GM20000 (cell line): ENCODE data around the gene HS3ST2.

Source experiments
- DNase-seq: peaks from one replicate; pipeline ENCODE4 v3.0.0; 2012; ENCODE audit warnings: low spot score
- TF ChIP-seq, protein P1 (sequence below): IDR thresholded peaks from 2 replicates; pipeline ENCODE4 v1.5.1; 2012; ENCODE audit warnings: mild to moderate bottlenecking, control low read depth; ENCODE audit errors: extremely low read depth, missing control alignments

The HS3ST2 gene

DNA sequence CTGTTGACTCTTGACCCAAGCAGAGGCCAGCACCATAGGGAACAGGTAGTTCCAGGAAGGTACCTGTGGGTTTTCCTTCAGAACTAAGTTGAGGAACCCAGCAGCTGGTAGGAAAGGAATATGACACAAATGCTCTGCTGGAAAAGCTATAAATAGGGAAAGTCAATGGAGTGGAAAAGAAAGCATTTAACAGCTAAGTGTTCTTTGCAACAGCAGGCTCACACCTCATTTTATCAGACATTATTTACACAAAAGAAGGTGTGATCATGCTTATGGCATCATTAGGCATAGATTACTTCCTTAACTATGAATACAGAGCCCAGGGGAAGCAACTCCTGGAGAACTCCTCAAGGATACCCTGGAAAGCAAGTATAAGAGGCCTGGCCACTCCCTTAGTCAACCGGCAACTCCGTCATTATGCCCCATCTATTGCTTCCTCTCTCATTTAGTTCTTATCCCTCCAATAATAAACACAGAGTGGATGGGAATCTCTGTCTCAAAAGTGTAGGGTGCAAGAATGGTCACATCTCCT lies 128.1 kb downstream of the HS3ST2 start:
- no peak for DNase-seq
- TF ChIP-seq, protein P1, sequence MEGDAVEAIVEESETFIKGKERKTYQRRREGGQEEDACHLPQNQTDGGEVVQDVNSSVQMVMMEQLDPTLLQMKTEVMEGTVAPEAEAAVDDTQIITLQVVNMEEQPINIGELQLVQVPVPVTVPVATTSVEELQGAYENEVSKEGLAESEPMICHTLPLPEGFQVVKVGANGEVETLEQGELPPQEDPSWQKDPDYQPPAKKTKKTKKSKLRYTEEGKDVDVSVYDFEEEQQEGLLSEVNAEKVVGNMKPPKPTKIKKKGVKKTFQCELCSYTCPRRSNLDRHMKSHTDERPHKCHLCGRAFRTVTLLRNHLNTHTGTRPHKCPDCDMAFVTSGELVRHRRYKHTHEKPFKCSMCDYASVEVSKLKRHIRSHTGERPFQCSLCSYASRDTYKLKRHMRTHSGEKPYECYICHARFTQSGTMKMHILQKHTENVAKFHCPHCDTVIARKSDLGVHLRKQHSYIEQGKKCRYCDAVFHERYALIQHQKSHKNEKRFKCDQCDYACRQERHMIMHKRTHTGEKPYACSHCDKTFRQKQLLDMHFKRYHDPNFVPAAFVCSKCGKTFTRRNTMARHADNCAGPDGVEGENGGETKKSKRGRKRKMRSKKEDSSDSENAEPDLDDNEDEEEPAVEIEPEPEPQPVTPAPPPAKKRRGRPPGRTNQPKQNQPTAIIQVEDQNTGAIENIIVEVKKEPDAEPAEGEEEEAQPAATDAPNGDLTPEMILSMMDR: no peak

GRCh38 chr16:22942811-22943210 lies 128.8 kb downstream of the HS3ST2 start:
- no peak for DNase-seq
- TF ChIP-seq, protein P1: no peak

DNA sequence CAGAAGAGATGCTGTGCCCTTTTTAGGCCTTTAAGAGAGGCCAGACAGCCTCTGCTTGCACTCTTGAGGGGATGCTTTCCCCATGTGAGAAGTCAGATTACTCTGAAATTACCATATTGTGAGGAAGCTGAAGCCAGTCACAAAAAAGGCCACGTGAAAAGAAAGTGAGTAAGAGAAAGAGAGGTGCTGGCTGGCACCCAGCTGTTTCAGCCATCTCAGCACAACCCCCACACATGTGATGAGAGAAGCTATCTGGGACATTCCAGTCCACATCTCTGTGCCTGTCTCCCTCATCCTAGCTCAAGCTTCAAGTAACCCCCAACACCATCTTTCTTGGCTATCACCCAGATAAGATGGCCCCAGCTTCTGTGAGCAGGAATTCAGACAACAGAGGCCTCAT lies 131.4 kb downstream of the HS3ST2 start:
- DNase-seq: no peak

GRCh38 chr16:22946433-22946832 lies 132.5 kb downstream of the HS3ST2 start:
- DNase-seq: no peak
- TF ChIP-seq, protein P1: no peak

More for the DNA sequence above, 131.4 kb downstream of the HS3ST2 start:
- TF ChIP-seq, protein P1: no peak

GRCh38 chr16:22948058-22948602 lies 134.2 kb downstream of the HS3ST2 start:
- DNase-seq: no peak
- TF ChIP-seq, protein P1: no peak

DNA sequence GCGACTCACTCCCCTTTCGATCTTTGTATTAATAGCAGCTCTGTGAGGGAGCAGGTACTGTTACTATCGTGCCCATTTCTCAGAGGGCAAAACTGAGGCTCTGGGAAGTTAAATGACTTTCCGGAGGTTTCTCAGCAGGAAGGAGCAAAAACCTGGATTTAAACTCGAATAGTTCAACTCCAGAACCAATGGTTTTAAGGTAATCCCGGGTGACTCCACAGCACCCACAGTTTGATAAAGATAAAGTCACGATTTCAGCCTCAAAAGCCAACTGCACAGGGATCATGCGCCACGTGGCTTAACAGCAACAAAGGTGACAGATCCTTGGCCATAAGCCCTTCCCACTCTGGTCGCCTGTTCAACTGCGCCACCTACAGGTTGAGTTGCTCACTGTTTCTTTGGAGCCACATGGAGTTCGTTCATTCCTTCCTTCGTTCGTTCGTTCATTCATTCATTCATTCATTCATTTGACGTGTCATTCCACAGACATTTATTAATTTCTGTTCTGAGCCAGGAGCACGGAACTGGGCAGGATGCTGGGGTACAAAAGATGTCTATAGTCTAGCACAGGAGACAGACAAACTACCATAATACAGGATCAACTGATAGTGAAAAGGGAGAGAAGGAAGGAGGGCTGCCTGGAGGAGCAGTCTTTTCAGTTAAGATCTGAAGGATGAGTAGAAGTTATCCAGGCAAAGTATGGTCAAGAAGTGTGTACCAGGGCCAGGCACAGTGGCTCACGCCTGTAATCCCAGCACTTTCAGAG lies 134.8 kb downstream of the HS3ST2 start:
- TF ChIP-seq, protein P1: peak; percentile 59
- peak; percentile 72 for DNase-seq

DNA sequence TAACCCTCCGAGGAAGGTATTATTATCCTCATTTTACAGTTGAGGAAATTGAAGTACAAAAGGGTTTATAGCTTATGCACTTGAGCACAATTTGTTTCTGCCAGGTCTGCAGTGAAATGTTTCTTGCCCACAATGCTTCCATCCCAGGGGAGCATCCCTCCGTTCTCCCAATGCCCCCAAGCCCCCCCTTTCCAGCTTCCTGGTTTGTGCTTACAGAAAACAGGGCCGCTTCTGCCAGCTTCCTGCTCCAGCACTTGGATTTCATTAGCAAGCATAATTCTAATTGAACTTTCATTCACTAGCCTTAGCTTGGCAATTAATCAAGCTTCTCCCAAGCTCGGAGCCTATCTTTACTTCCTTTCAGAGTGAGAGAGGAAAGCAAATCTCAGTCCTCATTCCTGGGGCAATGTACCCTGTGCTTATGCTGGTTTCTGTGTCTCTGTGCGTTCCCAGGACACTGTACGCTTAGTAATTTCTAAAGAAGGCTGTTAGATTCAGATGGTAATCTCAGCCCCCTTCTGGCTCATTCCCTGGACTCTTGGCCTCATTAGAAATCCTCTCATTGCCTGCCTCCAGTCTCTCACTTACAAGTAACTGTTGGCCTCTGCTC lies 141.6 kb downstream of the HS3ST2 start:
- no peak for DNase-seq
- TF ChIP-seq, protein P1: no peak
